HTERT RPE-1 (cell line): ENCODE results near the gene KRTAP17-1.

ENCODE experiments used
- in situ Hi-C: fragments of 300-500 bp; cut with MboI; formaldehyde crosslinking; loops from 4 replicates; pipeline ENCODE4 v1.14.3; 2020; ENCODE audit warnings: low sequenced_read_pairs

Gene KRTAP17-1

DNA sequence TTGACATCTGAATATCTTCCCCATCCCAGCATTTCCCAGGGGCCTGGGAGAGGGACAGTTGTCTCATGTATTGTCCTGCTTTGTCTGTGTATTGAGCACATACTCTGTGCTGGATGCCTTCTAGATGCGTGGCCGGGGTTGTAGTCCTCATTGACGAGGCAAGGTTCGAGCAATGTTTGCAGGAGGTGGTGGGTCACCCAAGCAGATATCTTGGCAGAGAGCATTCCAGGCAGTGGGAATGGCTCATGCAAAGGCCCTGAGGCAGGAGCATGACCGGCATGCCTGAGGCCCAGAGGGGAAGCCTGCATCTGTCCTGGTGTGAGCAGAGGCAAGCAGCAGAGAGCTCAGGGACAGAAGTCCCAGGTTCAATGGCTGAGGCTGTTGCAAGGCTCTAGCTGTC, 17.6 kb upstream of the KRTAP17-1 start:
- in situ Hi-C loops: no loop called here

DNA sequence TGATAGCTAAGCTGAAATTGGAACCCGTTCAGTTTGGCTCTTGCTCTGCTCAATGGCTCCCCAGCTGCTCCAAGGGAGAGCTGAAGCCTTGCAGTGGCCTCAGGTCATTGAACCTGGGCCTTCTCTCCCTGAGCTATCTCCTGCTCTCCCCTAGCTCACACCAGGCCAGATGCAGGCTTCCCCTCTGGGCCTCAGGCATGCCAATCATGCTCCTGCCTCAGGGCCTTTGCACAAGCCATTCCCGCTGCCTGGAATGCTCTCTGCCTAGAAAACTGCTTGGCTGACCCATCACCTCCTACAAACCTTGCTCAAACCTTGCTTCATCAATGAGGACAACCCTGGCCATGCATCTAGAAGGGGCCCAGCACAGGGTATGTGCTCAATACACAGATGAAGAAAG, 16.7 kb upstream of the KRTAP17-1 start:
- in situ Hi-C loops: no loop called here

DNA sequence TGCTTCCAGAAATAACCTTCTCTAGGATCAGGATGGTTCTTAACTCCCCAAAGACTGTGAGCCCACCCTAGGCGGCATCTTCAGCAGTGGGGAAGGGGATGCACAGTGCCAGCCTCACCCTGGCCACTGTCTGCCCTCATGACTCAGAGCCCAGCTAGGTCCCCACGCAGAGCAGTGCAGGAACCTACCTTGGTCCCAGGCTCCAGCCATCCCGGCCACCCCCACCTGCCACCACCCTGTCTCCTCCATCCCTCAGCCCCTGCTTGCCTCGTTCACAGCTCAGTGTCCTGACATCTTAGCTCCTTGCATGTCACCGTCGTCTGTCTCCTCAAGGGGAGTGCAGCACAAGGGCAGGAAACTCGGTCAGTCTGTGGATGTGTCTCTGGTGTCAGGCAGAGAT, 16.1 kb upstream of the KRTAP17-1 start:
- in situ Hi-C loops: no loop called here

DNA sequence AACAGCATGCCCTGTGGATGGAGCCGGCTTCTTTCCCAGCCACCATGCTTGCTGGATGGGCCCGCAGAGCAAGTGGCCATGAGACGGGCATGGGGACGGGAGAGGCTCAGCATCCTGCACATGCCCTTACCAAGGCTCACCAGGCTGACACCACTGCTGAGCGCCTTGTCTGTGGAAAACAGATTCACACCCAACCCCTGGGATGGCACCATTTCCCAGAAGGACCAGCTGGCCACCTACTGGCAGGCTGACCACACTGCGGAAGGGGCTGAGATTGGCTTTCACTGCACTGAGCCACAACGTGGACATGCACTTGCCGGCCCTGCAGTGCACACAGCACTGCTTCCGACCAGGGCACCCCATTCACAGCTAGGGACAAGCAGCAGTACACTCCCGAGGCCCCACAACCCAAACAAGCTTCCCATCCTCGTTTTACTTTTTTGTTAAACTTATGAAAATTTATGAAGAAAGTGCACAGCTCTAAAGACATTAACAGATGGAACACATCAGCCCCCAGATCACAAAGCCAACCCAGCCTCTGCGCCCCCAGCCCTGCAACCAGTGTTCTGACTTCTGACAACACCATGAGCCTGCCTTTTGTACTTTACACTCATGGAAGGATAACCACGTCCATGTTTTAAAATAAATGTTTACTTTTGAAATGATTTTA, 13.9 kb upstream of the KRTAP17-1 start:
- in situ Hi-C loops: no loop called here

DNA sequence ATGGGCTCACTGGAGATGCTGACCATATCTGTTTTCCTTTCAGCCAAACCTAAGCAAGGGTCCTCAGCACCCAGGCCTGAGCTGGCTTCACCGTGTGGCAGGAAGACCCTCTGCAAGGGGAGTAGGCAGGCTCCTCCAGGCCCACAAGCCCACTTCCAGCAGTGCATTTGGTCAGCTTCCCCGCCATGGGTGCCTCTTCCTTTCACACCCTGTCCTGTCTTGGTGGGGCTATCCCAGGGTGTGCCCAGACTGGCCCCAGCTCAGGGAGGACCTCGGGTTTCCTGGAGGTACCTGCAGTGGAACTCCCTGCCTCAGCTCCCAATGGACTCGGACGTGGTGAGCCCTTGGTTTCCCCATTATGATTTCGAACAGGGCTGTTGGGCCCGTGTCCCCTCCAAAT, 12.7 kb upstream of the KRTAP17-1 start:
- in situ Hi-C loops: no loop called here

DNA sequence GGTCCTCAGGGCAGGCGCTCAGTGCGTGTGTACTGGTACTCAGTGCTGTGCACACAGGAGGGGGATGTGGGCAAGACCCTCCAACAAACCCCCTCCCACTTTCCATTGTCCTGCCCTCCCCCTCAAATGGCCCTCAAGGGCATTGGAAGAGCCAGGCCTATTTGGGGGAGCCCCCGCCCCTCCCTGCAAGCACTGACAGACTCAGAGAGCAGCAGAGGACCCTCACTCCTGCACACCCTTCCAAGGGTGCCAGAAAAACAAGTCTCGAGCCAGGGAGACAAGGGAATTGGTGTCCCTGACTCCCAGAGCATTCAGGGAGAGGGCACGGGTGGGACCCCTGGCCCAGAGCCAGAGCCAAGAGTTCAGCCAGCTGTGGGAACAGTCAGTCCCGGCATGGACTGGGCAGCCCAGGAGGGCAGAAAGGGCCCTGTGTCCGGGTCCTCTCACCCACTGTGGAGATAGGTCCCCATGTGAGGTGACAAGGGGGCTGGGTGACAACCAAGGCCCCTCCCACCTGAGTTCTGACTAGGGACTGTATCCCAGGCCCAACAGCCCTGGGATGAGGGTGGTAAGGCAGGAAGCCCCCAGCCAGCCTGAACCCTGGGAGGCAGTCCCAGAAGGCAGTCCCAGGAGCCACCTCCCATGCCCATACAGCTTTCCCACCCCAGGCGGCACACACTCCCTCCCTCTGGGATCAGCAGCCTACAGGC, 12.1 kb upstream of the KRTAP17-1 start:
- in situ Hi-C loops: no loop called here

DNA sequence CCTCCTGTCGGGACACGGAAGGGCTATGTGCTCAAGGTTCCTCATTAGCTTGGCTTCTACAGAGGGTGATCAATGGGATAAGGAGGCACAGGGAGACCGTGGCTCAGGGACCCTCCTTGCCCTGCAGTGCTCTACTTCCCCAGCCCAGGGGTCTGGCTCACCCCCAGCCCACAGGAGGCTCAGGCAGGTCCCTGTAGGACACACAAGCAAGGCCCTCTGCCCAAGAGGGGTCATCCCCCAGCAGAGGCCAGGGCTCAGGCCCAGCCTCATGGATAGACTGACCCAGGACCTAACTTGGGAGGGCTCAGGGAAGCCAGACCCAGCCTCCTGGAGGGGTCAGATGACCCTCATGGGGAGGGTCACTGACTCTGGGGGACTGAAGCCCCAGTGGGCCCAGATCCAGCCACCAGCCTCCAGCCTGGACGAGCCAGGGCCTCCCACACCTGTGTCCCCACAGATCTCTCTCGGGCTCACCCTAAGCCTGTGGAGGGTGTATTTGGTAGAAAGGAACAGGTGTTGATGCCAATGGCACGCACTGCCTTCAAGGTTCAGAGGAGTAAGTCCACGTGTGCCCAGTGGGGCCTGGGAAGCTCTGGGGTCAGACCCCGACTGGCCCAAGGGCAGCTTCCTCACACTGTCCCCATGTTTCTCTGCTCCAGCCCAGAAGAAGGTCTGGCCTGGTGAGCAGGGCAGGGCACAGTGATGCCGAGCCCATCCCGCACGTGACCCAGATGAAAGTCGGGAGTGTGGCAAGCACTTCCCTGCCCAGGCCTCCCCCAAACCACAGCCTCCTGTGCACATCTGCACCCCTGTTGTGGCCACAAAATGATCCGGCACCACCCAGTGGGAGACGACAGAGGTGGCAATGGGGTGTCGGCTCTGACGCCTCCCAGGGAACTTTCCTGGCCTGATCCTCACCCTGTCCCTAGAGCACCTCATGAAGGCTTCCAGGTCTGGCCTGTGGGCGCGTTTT, 10.9 kb upstream of the KRTAP17-1 start:
- in situ Hi-C loops: no loop called here

DNA sequence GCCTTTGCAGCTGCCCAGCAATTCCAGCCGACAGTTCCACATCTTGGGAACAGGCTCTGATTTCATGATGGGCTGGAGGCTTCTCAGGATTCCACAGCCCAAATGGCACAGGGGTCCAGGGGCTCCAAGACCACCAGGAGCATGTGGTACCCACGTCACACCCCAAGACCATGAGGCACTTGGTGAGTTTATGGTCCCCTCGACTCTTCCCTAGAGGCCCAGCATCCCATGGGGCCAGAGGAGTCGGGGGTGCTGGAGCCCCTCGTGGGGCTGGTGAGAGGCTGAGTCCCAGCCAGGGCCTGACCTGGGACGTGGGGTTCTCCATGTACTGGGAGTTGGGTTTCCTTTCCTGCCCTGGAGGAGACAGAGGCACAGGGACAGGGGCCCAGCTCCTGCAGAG, 10.1 kb upstream of the KRTAP17-1 start:
- in situ Hi-C loops: no loop called here

DNA sequence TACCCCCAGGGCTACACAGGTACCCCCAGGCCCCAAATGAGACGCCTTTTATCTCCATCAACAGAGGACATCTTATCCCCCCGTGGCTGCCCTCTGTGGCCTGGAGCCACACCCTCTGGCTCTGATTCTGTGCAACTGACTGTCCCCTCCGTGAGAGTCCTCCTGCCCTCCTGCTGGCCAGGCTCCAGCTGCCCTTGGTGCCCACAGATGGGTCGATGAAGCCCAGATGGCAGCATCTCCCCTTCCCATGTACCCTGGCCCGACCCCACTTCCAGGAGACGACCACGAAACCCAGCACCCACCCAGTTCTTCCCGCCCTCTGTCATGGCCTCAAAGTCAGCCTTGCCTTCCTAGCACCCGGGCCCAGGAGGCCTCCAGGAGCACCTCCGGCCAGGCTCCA, 9.6 kb upstream of the KRTAP17-1 start:
- in situ Hi-C loops: no loop called here

DNA sequence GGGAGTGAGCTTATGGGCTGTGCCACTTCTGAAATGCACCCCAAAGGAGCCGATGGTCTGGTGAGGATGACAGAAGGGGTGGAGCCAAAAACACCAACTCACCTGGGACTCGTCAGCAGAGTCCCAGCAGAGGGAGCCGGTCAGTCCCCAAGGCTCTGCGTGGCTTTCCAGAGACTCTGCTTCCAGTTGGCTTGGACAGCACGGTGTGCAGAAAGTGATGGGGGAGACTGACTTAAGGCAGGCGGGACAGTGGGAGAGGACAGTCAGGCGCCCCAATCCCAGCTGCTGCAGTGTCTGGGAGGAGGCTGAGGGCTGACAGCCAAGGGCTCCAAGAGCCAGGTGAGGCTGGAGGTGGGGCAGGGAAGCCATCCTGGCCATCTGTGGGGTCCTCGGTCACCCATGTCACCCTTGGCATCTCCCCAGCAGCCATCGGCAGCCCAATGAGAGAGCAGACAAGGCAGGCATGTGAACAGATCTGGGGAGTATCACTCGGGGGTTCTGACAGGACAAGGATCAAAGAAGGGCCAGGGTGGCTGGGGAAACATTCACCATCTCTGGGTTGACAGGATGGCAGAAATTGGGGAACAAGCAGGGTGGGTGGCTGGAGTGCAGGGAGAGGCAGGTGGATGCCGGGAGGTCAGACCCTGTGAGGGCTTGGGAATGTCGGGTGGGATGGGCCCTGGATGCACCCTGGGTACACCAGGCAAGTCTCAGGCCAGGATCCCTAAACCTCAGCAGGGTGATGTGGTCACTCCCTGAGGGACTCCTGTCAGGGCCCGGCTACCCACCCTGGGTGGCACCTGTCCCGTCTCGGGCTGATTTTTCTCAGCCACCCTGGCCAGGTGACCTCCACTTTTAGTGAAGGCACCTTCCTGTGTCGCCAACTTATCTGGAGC, 8.9 kb upstream of the KRTAP17-1 start:
- in situ Hi-C loops: no loop called here

DNA sequence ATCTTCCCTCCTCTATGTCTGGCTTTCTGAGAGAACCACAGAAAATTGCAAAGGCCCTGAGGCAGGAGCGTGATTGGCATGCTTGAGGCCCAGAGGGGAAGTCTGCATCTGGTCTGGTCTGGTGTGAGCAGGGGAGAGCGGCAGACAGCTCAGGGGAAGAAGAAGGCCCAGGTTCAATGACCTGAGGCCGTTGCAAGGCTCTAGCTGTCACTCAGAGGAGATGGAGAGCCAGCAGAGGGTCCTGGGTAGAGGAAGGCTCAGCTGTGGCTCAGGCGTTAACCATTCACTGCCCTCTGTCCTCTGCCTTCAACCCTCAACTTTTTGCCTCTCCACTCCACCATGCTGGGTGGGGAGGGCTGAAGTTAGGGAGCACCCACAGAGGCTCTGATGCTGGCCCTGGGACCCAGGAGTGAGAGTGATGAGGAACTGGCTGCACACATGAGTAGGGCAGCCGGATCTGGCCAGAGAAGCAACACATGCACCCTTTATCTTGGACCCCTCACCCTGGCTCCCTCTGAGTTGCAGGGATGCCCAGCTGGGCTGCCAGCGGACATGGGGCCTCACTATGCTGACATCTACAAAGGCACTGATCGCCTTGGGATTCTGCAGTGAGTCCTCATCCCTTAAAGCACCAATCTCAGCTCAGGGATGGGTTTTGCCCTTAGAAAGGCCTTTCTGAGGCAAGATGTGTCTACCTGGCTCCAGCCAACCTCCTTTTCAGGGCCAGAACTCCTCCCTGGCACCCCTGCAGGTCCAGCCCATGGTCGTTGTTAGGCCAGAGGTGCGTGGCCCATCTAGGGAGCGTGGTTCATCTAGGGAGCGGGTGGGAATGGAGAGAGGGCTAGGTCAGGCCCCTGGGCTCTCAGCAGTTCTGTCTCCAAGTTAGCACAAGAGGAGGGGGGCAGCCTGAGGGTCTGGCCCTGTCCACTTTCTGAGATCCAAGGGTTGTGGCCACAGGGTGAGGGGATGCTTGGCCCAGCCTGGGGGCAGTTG, 7.7 kb upstream of the KRTAP17-1 start:
- in situ Hi-C loops: no loop called here

DNA sequence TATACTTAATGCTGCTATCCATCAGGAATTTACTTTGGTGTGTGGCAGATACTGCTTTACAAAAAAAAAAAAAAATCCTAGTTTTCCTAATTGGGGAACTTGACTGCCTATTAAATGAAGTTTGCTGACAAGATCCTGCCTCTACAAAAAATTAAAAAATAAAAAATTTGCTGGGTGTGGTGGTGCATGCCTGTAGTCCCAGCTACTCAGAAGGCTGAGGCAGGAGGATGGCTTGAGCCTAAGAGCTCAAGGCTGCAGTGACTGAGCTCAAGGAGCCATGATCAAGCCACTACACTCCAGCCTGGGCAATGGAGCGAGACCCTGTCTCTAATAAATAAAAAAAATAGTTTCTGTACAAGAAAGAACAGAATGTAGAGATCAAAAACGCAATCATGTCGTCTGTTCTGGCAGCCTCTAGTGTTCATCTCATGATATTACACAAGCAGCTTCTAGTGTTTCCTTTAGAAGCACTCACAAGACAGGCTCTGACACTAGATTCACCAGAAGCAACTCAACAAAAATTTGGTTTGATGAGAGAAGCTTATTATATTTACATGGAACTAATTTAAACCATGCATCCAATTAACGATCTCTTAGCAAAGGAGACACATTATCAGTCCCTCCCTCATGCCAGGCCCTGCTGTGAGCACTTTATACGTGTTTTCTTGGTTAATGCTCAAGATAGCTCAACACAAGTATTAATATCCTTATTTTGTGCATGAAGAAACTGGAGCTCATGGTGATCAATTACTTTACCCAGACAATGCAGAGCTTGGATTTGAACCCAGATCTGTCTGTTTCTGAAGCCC, 6.8 kb upstream of the KRTAP17-1 start:
- in situ Hi-C loops: no loop called here

DNA sequence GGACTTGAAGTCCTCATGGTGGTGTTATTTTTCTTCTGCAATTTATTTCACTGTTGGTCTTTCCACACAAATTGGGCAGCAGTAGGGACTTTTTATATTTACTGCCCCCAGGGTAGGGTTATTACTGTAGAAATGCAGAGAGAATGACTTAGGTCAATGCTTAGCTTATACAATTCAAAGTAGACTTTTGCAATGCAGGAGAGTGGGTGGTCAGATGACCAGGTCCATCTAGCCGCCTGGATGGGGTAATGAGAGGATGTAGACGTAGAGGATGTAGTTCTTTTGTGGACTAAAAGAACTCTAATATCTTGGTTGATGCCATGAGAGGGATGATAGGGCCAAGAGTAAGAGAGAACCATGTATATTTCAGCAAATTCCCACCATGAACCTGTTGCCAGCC, 2.7 kb upstream of the KRTAP17-1 start:
- in situ Hi-C loops: no loop called here

DNA sequence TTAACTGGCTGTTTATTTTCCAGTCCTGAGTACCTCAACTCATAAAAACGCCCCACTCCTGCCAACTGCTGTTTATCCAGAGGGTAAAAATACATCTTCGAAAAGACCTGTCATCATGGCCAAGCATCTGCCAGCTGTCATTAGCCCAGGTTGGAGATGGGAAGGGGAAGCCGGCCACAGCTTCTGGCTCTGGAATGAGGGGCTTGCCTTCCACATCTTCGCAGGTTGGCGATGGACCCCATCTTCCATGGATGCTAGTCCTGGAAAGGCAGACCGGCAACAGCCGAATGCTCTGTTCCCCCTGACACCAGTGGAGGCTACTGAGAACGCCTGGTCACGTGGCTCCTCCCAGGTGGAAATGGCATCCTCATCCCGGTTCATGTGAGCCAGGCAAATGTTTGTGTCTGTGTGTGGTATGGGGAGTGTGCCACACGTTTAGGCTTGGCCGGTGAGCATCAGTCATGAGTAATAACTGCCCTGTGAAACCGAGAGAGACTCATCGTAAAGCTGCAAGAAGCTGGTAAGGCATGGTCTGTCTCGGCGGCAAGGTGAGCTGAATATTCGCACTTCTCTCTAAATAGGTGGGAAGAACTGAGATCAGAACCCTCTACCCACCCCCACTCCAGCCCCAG, 420 bp upstream of the KRTAP17-1 start:
- in situ Hi-C loops: no loop called here

DNA sequence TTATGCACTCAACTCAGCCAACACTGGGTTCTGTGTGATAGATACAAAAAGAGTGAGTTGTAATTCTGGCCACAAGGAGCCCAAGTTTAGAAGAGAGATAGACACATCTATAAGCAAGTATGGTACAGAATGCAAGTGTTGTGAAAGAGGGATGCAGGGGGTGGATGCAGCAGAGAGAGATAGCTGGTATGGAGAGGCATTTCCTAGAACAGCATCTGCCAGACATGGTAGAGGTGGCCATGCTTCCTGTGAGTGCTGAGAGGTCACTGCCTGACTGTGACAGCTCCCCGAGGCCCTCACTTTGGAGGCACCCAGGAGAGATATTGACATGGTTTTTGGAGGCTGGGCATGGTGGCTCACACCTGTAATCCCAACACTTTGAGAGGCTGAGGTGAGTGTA, 4.4 kb downstream of the KRTAP17-1 start:
- in situ Hi-C loops: no loop called here

DNA sequence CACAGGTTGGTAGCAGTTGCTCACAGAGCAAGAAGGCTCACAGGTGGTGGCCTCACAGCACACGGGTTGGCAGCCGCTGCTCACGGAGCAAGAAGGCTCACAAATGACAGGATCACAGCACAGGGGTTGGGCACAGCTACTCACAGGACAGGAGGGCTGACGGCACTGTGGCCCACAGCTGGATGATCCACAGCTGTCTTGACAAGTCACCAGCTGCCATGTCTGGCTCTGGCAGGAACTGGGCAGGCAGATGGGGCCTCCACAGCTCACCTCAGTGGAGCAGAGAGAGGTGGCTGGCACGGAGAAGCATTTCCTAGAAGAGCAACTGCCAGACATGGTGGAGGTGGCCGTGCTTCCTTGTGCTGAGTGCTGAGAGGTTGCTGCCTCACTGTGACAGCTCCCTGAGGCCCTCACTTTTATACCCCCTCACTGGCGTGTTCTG, 6.6 kb downstream of the KRTAP17-1 start, which contains the start of gene KRTAP16-1:
TSS of gene KRTAP16-1 (minus strand) at position 392 of the 442 bp plus-strand sequence. CDS start at position 336, 56 bp downstream.
- in situ Hi-C loops: no loop called here

DNA sequence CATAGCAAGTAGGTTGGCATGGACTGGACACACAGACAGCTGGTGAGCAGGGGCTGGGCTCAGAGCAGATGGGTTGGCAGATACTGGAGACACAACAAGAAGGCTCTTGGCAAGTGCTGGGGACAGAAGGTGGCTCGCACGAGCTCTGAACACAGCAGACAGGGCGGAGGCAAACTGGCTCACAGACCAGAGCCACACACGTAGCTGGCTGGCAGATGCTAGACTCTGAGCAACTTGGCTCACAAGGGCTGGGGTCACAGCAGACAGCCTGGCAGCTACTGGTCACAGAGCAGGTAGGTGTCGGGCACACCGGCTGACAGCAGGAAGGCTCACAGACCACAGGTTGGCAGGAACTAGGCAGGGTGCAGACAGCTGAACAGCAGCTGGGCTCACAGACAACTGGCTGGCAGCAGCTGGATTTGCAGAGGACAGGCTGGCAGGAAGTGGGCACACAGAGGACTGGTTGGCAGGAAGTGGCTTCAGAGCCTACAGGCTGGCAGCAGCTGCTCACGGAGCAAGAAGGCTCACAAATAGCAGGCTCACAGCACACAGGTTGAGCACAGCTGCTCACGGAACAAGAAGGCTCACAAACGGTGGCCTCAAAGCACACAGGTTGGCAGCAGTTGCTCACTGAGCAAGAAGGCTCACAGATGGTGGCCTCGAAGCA, 7.1 kb downstream of the KRTAP17-1 start:
- in situ Hi-C loops: no loop called here
